A673 (cell line): Measurements from ENCODE around the gene LMAN2.

ENCODE experiments used
- CTCF ChIP-seq: fragments of 300-800, 200-600 bp; sonication (generic); conservative IDR thresholded peaks from 2 replicates; pipeline ENCODE4 v1.5.1; 2017; ENCODE audit warnings: low read depth, mild to moderate bottlenecking, antibody characterized with exemption, low read length, moderate library complexity, mixed read lengths
- EZH2 ChIP-seq: fragments of 200-600 bp; sonication (generic); IDR thresholded peaks from 2 replicates; pipeline ENCODE4 v1.6.1; 2017; ENCODE audit warnings: borderline replicate concordance, low read depth, mild to moderate bottlenecking, mixed read lengths, antibody characterized with exemption, low read length; ENCODE audit not compliant: poor library complexity, severe bottlenecking

GRCh38 chr5:177329883-177330282, 21.6 kb downstream of the LMAN2 start:
- TF ChIP-seq CTCF (no peak), EZH2 (no peak)
